Activated CD8-positive, alpha-beta T cell treated with anti-CD3 and anti-CD28 coated beads for 36 hours (primary cell): ENCODE data around the gene UBE4B. TPM values are rescaled to one million over a fixed set of nuclear protein-coding genes. Genes with fewer than 3 reads are reported as not detected.
A peak's percentile ranks its signal among the peaks of the same experiment; 100 is the strongest.

Experiments used
- ATAC-seq: fragments of 200-7000 bp; cut with Tn5 transposase; one replicate; pipeline ENCODE4 v1.10.0; 2021; ENCODE audit warnings: mild to moderate bottlenecking, moderate library complexity
- CTCF ChIA-PET: fragments of 350-600 bp; sonication (Branson Sonifier 250); formaldehyde crosslinking; loops from one replicate; lab custom pipeline; 2021; ENCODE audit warnings: antibody characterized with exemption; lab: Charles Lee
- POLR2A ChIA-PET: fragments of 350-600 bp; sonication (Branson Sonifier 250); formaldehyde crosslinking; loops from one replicate; lab custom pipeline; 2021; ENCODE audit warnings: antibody characterized with exemption; lab: Charles Lee
- DNase-seq: peaks from one replicate; pipeline ENCODE4 v3.0.0-alpha.2; 2020
- H3K27ac Mint-ChIP-seq: one replicate; pipeline ENCODE4 v1.8.0; 2021; ENCODE audit warnings: mild to moderate bottlenecking, mixed read lengths
- H3K27me3 Mint-ChIP-seq: one replicate; pipeline ENCODE4 v1.8.0; 2021; ENCODE audit warnings: mixed read lengths
- H3K36me3 Mint-ChIP-seq: one replicate; pipeline ENCODE4 v1.8.0; 2021; ENCODE audit warnings: low read depth, mixed read lengths
- H3K4me1 Mint-ChIP-seq: one replicate; pipeline ENCODE4 v1.8.0; 2021; ENCODE audit warnings: low read depth, mixed read lengths
- H3K4me3 Mint-ChIP-seq: one replicate; pipeline ENCODE4 v1.8.0; 2021; ENCODE audit warnings: mild to moderate bottlenecking, moderate library complexity, mixed read lengths
- H3K9me3 Mint-ChIP-seq: one replicate; pipeline ENCODE4 v1.8.0; 2021; ENCODE audit warnings: mixed read lengths
- intact Hi-C: fragments of 100-400 bp; cut with micrococcal nuclease; formaldehyde crosslinking; loops from one replicate; pipeline ENCODE4 v1.10.0; 2022
- total RNA-seq, 2 experiments: library from RNA; stranded (reverse); gene quantifications; one replicate each; pipeline ENCODE4 v1.2.3, GENCODE V29; 2021
- TF ChIP-seq, protein P1 (sequence below): fragments of 200-600 bp; IDR thresholded peaks from one replicate; pipeline ENCODE4 v1.8.0; 2022; ENCODE audit warnings: antibody characterized with exemption, mild to moderate bottlenecking

UBE4B gene
- total RNA-seq, 2 experiments from 2014 or later = 21.0 to 26.2 TPM

DNA sequence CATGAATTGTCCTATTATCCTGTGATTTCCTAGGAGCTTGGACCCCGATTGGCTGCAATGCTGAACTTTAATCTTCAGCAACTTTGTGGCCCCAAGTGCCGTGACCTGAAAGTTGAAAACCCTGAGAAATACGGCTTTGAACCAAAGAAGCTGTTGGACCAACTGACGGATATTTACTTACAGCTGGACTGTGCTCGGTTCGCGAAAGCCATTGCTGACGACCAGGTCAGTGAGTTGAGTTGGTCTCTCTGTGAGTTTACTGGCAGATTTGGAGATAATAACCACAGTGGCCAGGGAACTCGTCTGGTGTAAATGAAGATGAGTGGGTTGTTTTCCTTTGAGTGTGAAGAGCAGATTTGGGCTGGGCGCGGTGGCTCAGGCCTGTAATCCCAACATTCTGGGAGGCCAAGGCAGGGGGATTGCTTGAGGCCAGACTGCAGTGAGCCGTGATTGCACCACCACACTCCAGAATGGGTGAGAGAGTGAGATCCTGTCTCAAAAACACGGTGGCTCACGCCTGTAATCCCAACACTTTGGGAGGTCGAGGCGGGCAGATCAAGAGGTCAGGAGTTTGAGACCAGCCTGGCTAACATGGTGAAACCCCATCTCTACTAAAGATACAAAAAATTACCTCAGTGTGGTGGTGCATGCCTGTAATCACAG is 138.5 kb downstream of the UBE4B start:
- ATAC-seq (no peak), DNase-seq (no peak)
- intact Hi-C loops = loop anchor here (2.0 kb wide), 1 partner anchor 16 kb away; no protein-coding TSS in a partner anchor
- TF ChIP-seq, protein P1, sequence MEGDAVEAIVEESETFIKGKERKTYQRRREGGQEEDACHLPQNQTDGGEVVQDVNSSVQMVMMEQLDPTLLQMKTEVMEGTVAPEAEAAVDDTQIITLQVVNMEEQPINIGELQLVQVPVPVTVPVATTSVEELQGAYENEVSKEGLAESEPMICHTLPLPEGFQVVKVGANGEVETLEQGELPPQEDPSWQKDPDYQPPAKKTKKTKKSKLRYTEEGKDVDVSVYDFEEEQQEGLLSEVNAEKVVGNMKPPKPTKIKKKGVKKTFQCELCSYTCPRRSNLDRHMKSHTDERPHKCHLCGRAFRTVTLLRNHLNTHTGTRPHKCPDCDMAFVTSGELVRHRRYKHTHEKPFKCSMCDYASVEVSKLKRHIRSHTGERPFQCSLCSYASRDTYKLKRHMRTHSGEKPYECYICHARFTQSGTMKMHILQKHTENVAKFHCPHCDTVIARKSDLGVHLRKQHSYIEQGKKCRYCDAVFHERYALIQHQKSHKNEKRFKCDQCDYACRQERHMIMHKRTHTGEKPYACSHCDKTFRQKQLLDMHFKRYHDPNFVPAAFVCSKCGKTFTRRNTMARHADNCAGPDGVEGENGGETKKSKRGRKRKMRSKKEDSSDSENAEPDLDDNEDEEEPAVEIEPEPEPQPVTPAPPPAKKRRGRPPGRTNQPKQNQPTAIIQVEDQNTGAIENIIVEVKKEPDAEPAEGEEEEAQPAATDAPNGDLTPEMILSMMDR = no peak
- Mint-ChIP-seq H3K4me1 (peaks cover 48% of the 10 kb centered on the region), H3K36me3 (peaks cover 45% of the 10 kb centered on the region), H3K4me3 (no peak overlapping the region), H3K9me3 (peaks cover 4% of the 10 kb centered on the region), H3K27ac (peak overlapping the region; percentile 98), H3K27me3 (no peaks in the 10 kb centered on the region)
- ChIA-PET POLR2A (interaction anchor here (0.9 to 1.3 kb wide), 2 partner anchors 16 to 39 kb away, joined by 3 to 6 read pairs; partner anchors contain the start of gene KIF1B), CTCF (interaction anchor here (1.9 to 3.5 kb wide), 2 partner anchors 18 to 39 kb away, joined by 7 to 19 read pairs; partner anchors contain the start of gene KIF1B)

DNA sequence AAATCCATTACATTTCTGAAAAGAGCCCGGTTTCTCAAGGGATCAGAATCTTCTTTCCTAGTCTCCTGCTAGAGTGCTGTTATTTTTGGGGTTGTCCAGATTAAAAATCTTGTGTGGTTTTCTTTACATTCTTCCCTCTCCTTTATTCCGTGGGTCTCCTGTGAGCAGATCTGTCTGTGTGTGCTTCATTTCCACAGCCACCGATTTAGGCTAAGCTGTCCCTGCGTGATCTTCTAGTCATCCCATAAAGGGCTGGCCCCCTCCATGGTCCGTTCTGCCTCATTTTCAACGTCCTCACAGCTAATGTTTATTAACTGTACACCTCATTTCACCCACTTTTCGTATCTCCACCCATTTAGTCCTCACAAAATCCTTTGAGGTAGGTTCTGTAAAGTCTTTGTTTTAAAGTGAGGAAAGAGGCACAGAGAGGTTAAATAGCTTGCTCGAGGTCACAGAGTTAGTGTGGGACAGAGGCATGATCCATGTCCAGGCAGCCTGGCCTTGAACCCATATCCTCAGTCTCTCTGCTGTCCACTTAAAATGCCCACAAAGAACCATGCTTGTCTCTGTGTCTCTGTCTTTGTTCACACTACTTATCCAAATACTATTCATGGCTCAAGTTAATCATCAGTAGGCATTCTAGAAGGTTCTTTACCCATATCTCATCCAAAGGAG is 139.4 kb downstream of the UBE4B start:
- ATAC-seq (no peak), DNase-seq (no peak)
- intact Hi-C loops = loop anchor here (2.0 kb wide), 1 partner anchor 15 kb away; no protein-coding TSS in a partner anchor
- peak overlapping the region; percentile 70 for H3K27ac Mint-ChIP-seq
- peaks cover 48% of the 10 kb centered on the region for H3K36me3 Mint-ChIP-seq
- no peak overlapping the region for H3K4me3 Mint-ChIP-seq
- peaks cover 4% of the 10 kb centered on the region for H3K9me3 Mint-ChIP-seq
- TF ChIP-seq, protein P1 = no peak
- ChIA-PET POLR2A (interaction anchor here (0.9 kb wide), 1 partner anchor 15 kb away, joined by 3 read pairs; no protein-coding TSS in a partner anchor), CTCF (interaction anchor here (3.5 kb wide), 1 partner anchor 38 kb away, joined by 19 read pairs; the partner anchor contains the start of gene KIF1B)
- no peaks in the 10 kb centered on the region for H3K27me3 Mint-ChIP-seq
- peaks cover 48% of the 10 kb centered on the region for H3K4me1 Mint-ChIP-seq

DNA sequence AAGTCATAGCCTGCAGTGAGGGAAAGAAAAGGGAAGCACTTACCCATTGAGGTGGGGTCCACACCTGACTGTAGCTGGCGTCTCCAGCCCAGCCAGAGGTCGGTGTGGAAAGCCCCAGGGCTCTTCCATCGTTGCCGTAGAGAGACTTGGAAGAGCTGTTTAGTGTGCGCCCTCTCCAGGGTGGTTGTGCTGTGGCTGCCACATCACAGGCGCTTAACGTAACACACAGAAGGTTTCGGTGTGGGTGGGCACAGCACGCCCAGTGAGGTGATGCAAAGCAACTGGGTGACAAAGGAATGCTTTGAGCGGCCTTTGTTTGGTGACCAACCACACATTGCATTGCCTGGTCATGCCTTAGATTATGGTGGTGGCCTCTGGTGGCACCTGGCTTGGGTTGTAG is 140.8 kb downstream of the UBE4B start:
- POLR2A ChIA-PET = no interaction called here
- Mint-ChIP-seq H3K27me3 (no peaks in the 10 kb centered on the region), H3K9me3 (peaks cover 4% of the 10 kb centered on the region), H3K4me1 (peaks cover 42% of the 10 kb centered on the region), H3K27ac (peak overlapping the region; percentile 73), H3K4me3 (no peak overlapping the region), H3K36me3 (peaks cover 41% of the 10 kb centered on the region)
- CTCF ChIA-PET = no interaction called here
- peak; percentile 40 for DNase-seq
- intact Hi-C loops = no loop called here
- no peak for ATAC-seq
- TF ChIP-seq, protein P1 = no peak

DNA sequence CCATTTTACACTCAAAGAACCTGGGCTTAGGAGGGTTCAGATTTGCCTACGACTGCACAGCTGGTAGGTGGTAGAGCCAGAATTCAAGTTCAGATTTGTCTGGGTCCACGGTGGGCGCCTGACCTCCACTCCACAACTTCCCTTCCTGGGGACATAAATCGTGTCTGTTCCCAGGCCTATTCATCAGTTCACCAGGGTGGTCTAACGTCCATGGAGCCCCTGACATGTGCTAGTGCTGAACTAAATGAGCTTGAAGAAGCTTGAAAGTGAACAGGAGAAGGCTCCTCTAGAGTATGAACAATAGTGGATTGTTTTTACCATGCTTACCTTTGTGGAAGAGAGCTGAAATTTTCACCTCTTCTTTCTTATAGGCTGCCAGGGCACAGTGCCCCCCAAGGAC is 145.1 kb downstream of the UBE4B start:
- peaks cover 22% of the 10 kb centered on the region for H3K36me3 Mint-ChIP-seq
- ChIA-PET CTCF (interaction anchor here (2.4 kb wide), 1 partner anchor 32 kb away, joined by 9 read pairs; the partner anchor contains the start of gene KIF1B), POLR2A (no interaction called here)
- DNase-seq (no peak), ATAC-seq (no peak)
- no peaks in the 10 kb centered on the region for H3K27me3 Mint-ChIP-seq
- peak overlapping the region; percentile 1 for H3K27ac Mint-ChIP-seq
- peaks cover 4% of the 10 kb centered on the region for H3K9me3 Mint-ChIP-seq
- H3K4me1 Mint-ChIP-seq = peaks cover 7% of the 10 kb centered on the region
- TF ChIP-seq, protein P1 = no peak
- intact Hi-C loops = no loop called here
- H3K4me3 Mint-ChIP-seq = no peak overlapping the region
